ENCODE data around the gene TWF2.
A peak's percentile ranks its signal among the peaks of the same experiment; 100 is the strongest.

TWF2 gene

GRCh38 chr3:52226229-52226817 lies 12.6 kb downstream of the TWF2 start:
- H3K36me3 ChIP-seq, result peaks cover 57% of the 10 kb centered on the region
- H3K27me3 ChIP-seq, result no peaks in the 10 kb centered on the region
- peak overlapping the region; percentile 56 for H3K4me3 ChIP-seq
- peak overlapping the region; percentile 97 for H3K4me2 ChIP-seq
- peaks cover 94% of the 10 kb centered on the region for H3K4me1 ChIP-seq
- H3K9me3 ChIP-seq, result no peaks in the 10 kb centered on the region
- peak overlapping the region; percentile 96 for H3K27ac ChIP-seq
- peaks cover 10% of the 10 kb centered on the region for H4K20me1 ChIP-seq
- no peak for TF ChIP-seq Cebpa-rat (IDR thresholded peaks at IDR 0.05)
- peak overlapping the region; percentile 82 for H3K9ac ChIP-seq

- Histone ChIP-seq H3K27ac (peak within 1 kb of the TSS; percentile 96), H3K9ac (peak within 1 kb of the TSS; percentile 82), H3K4me2 (peak within 1 kb of the TSS; percentile 97), H3K4me1 (peaks cover 94% of the 10 kb centered on the region), H3K27me3 (no peaks in the 10 kb centered on the region), H3K36me3 (peaks cover 56% of the 10 kb centered on the region), H3K4me3 (peak within 1 kb of the TSS; percentile 56), H3K9me3 (no peaks in the 10 kb centered on the region), H4K20me1 (peaks cover 3% of the 10 kb centered on the region; the same call in 1 of the 2 replicates)
- TF ChIP-seq Cebpa-rat (IDR thresholded peaks at IDR 0.05), result peak; percentile 94
Measured at GRCh38 chr3:52225452-52226228, 13.3 kb downstream of the TWF2 start, which contains the start of gene TLR9. Gene TLR9, minus strand, starts transcription at chr3:52225645. Its CDS starts 116 bp downstream, at chr3:52225529.

DNA sequence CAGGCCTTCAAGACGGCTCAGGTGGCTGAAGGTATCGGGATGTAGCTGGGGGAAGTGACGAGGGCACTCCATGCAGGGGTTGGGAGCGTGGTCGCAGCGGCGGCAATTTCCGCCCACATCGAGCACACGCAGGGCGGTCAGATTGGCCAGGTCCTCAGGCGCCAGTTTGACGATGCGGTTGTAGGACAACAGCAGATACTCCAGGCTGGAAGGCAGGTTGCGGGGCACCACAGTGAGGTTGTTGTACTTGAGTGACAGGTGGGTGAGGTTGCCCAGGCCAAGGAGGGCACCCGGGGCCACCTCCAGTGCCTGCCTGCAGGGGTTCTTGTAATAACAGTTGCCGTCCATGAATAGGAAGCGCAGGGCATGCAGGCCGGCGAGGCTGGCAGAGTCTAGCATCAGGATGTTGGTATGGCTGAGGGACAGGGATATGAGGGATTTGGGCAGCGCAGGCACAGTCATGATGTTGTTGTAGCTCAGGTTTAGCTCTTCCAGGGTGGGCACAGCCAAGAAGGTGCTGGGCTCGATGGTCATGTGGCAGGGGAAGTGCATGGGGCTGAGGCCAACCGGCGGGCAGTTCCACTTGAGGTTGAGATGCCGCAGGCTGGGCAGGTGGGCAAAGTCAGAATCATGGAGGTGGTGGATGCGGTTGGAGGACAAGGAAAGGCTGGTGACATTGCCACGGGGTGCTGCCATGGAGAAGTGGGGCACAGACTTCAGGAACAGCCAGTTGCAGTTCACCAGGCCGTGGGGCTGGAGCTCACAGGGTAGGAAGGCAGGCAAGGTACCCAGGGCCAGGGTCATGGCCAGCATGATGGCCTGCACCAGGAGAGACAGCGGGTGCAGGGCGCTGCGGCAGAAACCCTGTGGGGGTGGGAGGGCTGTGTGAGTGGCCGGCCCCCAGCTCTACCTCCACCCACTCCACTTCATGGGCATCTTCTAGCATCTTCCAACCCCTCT lies 15.2 kb downstream of the TWF2 start:
- Histone ChIP-seq H3K9ac (peak overlapping the region; percentile 82), H3K9me3 (no peaks in the 10 kb centered on the region), H3K27me3 (no peaks in the 10 kb centered on the region), H3K4me3 (peak overlapping the region; percentile 56; the same call in 1 of the 2 replicates), H3K27ac (peak overlapping the region; percentile 96), H3K36me3 (peaks cover 37% of the 10 kb centered on the region), H3K4me2 (peak overlapping the region; percentile 97), H3K4me1 (peaks cover 95% of the 10 kb centered on the region), H4K20me1 (no peaks in the 10 kb centered on the region)
- TF ChIP-seq Cebpa-rat (IDR thresholded peaks at IDR 0.05), result no peak

- H3K9ac ChIP-seq, result no peak overlapping the region
- H3K27ac ChIP-seq, result peak overlapping the region; percentile 96
- no peaks in the 10 kb centered on the region for H3K9me3 ChIP-seq
- no peaks in the 10 kb centered on the region for H3K27me3 ChIP-seq
- TF ChIP-seq Cebpa-rat (IDR thresholded peaks at IDR 0.05), result no peak
- peaks cover 25% of the 10 kb centered on the region; the same call in 1 of the 2 replicates for H3K36me3 ChIP-seq
- H3K4me1 ChIP-seq, result peaks cover 95% of the 10 kb centered on the region
- no peaks in the 10 kb centered on the region for H4K20me1 ChIP-seq
- peak overlapping the region; percentile 97 for H3K4me2 ChIP-seq
- H3K4me3 ChIP-seq, result no peak overlapping the region
Measured at GRCh38 chr3:52222319-52223221, 16.4 kb downstream of the TWF2 start.

DNA sequence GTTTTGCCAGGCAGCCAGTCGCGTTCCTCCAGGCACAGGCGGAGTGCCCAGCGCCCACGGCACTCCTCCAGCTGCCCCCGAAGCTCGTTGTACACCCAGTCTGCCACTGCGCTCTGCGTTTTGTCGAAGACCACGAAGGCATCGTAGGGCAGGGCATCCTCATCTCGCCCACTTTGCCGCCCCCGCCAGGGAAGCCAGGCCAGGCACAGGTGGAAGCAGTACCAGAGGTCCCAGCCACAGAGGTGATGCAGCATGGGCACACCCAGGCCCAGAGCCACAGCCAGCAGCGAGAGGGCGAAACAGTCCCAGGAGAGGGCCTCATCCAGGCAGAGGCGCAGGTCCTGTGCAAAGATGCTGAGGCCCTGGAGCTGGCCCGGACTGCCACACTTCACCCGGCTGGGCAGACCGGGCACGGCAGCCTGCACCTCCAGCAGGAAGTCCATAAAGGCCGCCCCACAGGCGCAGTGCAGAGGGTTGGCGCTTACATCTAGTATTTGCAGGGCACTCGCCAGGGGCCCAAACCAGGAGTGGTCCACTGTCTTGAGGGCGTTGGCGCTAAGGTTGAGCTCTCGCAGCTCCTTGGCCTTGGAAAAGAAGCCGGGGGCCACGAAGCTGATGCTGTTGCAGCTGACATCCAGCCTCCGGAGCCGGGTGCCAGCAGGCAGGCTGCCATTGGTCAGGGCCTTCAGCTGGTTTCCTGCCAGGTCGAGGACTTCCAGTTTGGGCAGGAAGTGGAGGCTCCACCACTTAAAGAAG lies 17.2 kb downstream of the TWF2 start:
- H3K9me3 ChIP-seq, result no peaks in the 10 kb centered on the region
- peaks cover 95% of the 10 kb centered on the region for H3K4me1 ChIP-seq
- H3K4me2 ChIP-seq, result peak overlapping the region; percentile 97
- H3K4me3 ChIP-seq, result no peak overlapping the region
- TF ChIP-seq Cebpa-rat (IDR thresholded peaks at IDR 0.05), result no peak
- H3K27me3 ChIP-seq, result no peaks in the 10 kb centered on the region
- H3K36me3 ChIP-seq, result peaks cover 24% of the 10 kb centered on the region; the same call in 1 of the 2 replicates
- H4K20me1 ChIP-seq, result no peaks in the 10 kb centered on the region
- peak overlapping the region; percentile 96 for H3K27ac ChIP-seq
- H3K9ac ChIP-seq, result no peak overlapping the region

DNA sequence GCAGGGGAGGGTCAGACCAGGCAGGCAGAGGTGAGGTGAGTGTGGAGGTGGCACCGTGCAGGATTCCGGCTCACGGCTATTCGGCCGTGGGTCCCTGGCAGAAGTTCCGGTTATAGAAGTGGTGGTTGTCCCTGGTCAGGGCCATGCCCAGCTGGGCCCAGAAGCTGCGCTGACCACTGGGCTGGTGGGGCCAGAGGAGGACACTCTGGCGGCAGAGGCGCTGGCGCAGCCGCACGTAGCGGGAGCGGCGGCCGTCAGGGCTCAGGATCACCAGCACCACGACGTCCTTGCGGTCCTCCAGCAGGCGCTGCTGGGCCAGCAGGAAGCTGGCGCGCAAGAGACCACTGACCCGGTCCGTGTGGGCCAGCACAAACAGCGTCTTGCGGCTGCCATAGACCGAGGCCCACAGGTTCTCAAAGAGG lies 17.8 kb downstream of the TWF2 start:
- no peaks in the 10 kb centered on the region for H3K9me3 ChIP-seq
- peak overlapping the region; percentile 97 for H3K4me2 ChIP-seq
- H3K4me3 ChIP-seq, result no peak overlapping the region
- peaks cover 30% of the 10 kb centered on the region; the same call in 1 of the 2 replicates for H3K36me3 ChIP-seq
- no peaks in the 10 kb centered on the region for H4K20me1 ChIP-seq
- no peak for TF ChIP-seq Cebpa-rat (IDR thresholded peaks at IDR 0.05)
- peaks cover 95% of the 10 kb centered on the region for H3K4me1 ChIP-seq
- 0 out of 2 replicates have a peak overlapping the region, but pooled peaks have one; percentile 24 for H3K9ac ChIP-seq
- peak overlapping the region; percentile 96 for H3K27ac ChIP-seq
- H3K27me3 ChIP-seq, result no peaks in the 10 kb centered on the region

- H3K27ac ChIP-seq, result peak overlapping the region; percentile 96
- no peaks in the 10 kb centered on the region for H3K27me3 ChIP-seq
- no peak for TF ChIP-seq Cebpa-rat (IDR thresholded peaks at IDR 0.05)
- H3K4me1 ChIP-seq, result peaks cover 94% of the 10 kb centered on the region
- peaks cover 36% of the 10 kb centered on the region for H3K36me3 ChIP-seq
- no peaks in the 10 kb centered on the region for H4K20me1 ChIP-seq
- H3K9ac ChIP-seq, result 0 out of 2 replicates have a peak overlapping the region, but pooled peaks have one; percentile 24
- no peaks in the 10 kb centered on the region for H3K9me3 ChIP-seq
- peak overlapping the region; percentile 97 for H3K4me2 ChIP-seq
- no peak overlapping the region for H3K4me3 ChIP-seq
Measured at GRCh38 chr3:52220380-52221026, 18.5 kb downstream of the TWF2 start.

Measured in BLaER1 (cell line).